Glutamatergic neuron (in vitro differentiated cells): ENCODE measurements around the gene NFIX. TPM values are rescaled to one million over a fixed set of nuclear protein-coding genes. Genes with fewer than 3 reads are reported as not detected.

Source experiments
- DNase-seq: peaks from one replicate; pipeline ENCODE4 v3.0.0; 2022
- H3K27ac Mint-ChIP-seq: one replicate; pipeline ENCODE4 v1.8.0; 2020; ENCODE audit warnings: mild to moderate bottlenecking, mixed read lengths, inconsistent platforms; ENCODE audit not compliant: unreplicated experiment
- H3K27me3 Mint-ChIP-seq: one replicate; pipeline ENCODE4 v1.8.0; 2020; ENCODE audit warnings: mild to moderate bottlenecking, moderate library complexity, mixed read lengths, inconsistent platforms; ENCODE audit not compliant: unreplicated experiment
- H3K36me3 Mint-ChIP-seq: one replicate; pipeline ENCODE4 v1.8.0; 2020; ENCODE audit warnings: mild to moderate bottlenecking, mixed read lengths, inconsistent platforms; ENCODE audit not compliant: unreplicated experiment
- H3K4me1 Mint-ChIP-seq: one replicate; pipeline ENCODE4 v1.8.0; 2020; ENCODE audit warnings: mild to moderate bottlenecking, low read depth, mixed read lengths, inconsistent platforms; ENCODE audit not compliant: unreplicated experiment
- H3K4me3 Mint-ChIP-seq: one replicate; pipeline ENCODE4 v1.8.0; 2020; ENCODE audit warnings: mild to moderate bottlenecking, mixed read lengths, inconsistent platforms; ENCODE audit not compliant: unreplicated experiment
- H3K9me3 Mint-ChIP-seq: one replicate; pipeline ENCODE4 v1.8.0; 2020; ENCODE audit warnings: mild to moderate bottlenecking, moderate library complexity, mixed read lengths, inconsistent platforms; ENCODE audit not compliant: unreplicated experiment
- CTCF ChIP-seq: fragments of 200-600 bp; sonication (generic); IDR thresholded peaks from one replicate; pipeline ENCODE4 v1.5.0; 2021; ENCODE audit not compliant: partially characterized antibody, unreplicated experiment
- total RNA-seq: library from RNA; stranded (reverse); fragmentation: NEBNext Ultra II Directional; extraction: Animal tissue kit (Norgen Biotek cat#: 25700); gene quantifications from one replicate; pipeline ENCODE4 v1.2.1, GENCODE V29; 2021; ENCODE audit not compliant: unreplicated experiment

Gene NFIX
- total RNA-seq, 1 donor from 2014 or later: 2.4 TPM

- no peak for DNase-seq
- Mint-ChIP-seq H3K27ac (no peak overlapping the region), H3K4me3 (no peak overlapping the region), H3K27me3 (peaks cover 21% of the 10 kb centered on the region), H3K4me1 (peaks cover 2% of the 10 kb centered on the region), H3K36me3 (no peaks in the 10 kb centered on the region), H3K9me3 (peaks cover 4% of the 10 kb centered on the region)
- no peak for TF ChIP-seq CTCF
These were observed 11.4 kb downstream of the NFIX start for GRCh38 chr19:13006431-13007281.

- H3K4me3 Mint-ChIP-seq: no peak overlapping the region
- H3K36me3 Mint-ChIP-seq: no peaks in the 10 kb centered on the region
- H3K9me3 Mint-ChIP-seq: peaks cover 4% of the 10 kb centered on the region
- H3K27me3 Mint-ChIP-seq: peaks cover 24% of the 10 kb centered on the region
- no peak for DNase-seq
- H3K4me1 Mint-ChIP-seq: peaks cover 2% of the 10 kb centered on the region
- TF ChIP-seq CTCF: no peak
- no peak overlapping the region for H3K27ac Mint-ChIP-seq
These were observed 12.2 kb downstream of the NFIX start for GRCh38 chr19:13007292-13008045.

GRCh38 chr19:13008926-13009787 is 13.9 kb downstream of the NFIX start:
- H3K4me3 Mint-ChIP-seq: peak overlapping the region; percentile 32
- H3K27ac Mint-ChIP-seq: no peak overlapping the region
- no peak for DNase-seq
- H3K27me3 Mint-ChIP-seq: peaks cover 30% of the 10 kb centered on the region
- no peaks in the 10 kb centered on the region for H3K36me3 Mint-ChIP-seq
- TF ChIP-seq CTCF: no peak
- H3K9me3 Mint-ChIP-seq: peaks cover 2% of the 10 kb centered on the region
- peaks cover 5% of the 10 kb centered on the region for H3K4me1 Mint-ChIP-seq

- Mint-ChIP-seq H3K27me3 (peaks cover 38% of the 10 kb centered on the region), H3K36me3 (no peaks in the 10 kb centered on the region), H3K4me3 (no peak overlapping the region), H3K27ac (no peak overlapping the region), H3K9me3 (peaks cover 5% of the 10 kb centered on the region), H3K4me1 (peaks cover 8% of the 10 kb centered on the region)
- TF ChIP-seq CTCF: no peak
- no peak for DNase-seq
These were observed 15.0 kb downstream of the NFIX start for GRCh38 chr19:13010038-13010991.
